Panc1 (cell line): ENCODE data around the gene RPS15. TPM values are rescaled to one million over a fixed set of nuclear protein-coding genes. Genes with fewer than 3 reads are reported as not detected.

Source experiments
- ATAC-seq: fragments of 200-7000 bp; cut with Tn5 transposase; 2 replicates; pipeline ENCODE4 v1.9.1; 2020; ENCODE audit warnings: mild to moderate bottlenecking, moderate library complexity
- BruUV-seq: library from RNA; stranded (reverse); fragments of 400-500 nt; replicated peaks from 2 replicates; lab custom pipeline; 2021; lab: Mats Ljungman, UMichigan
- CTCF ChIA-PET: fragments of 300-600 bp; sonication (Branson Sonifier 250); formaldehyde crosslinking; loops from one replicate; lab custom pipeline; 2022; ENCODE audit warnings: antibody characterized with exemption; lab: Charles Lee
- POLR2A ChIA-PET: fragments of 300-600 bp; sonication (Branson Sonifier 250); formaldehyde crosslinking; loops from one replicate; lab custom pipeline; 2022; ENCODE audit warnings: antibody characterized with exemption; lab: Charles Lee
- DNase-seq: peaks from one replicate; pipeline ENCODE4 v3.0.0-alpha.2; 2010; ENCODE audit warnings: low read depth, low spot score
- H3K27ac ChIP-seq: 2 replicates; pipeline ENCODE4 v1.5.1; 2011; ENCODE audit warnings: mild to moderate bottlenecking, low read length, inconsistent platforms
- H3K27me3 ChIP-seq: fragments of 200-500 bp; sonication (Bioruptor generic); 2 replicates; pipeline ENCODE4 v1.6.0; 2014; ENCODE audit warnings: low read length, inconsistent platforms; ENCODE audit not compliant: control insufficient read depth, insufficient read depth
- H3K36me3 ChIP-seq: fragments of 200-500 bp; sonication (Bioruptor generic); 2 replicates; pipeline ENCODE4 v1.5.1; 2014; ENCODE audit warnings: inconsistent platforms, mild to moderate bottlenecking, low read length, moderate library complexity; ENCODE audit not compliant: control insufficient read depth, insufficient read depth
- H3K4me1 ChIP-seq: 2 replicates; pipeline ENCODE4 v1.5.1; 2011; ENCODE audit warnings: inconsistent platforms, mild to moderate bottlenecking, low read length, moderate library complexity; ENCODE audit not compliant: control insufficient read depth, insufficient read depth
- H3K4me3 ChIP-seq, 2 experiments: 2 replicates each; pipeline ENCODE4 v1.5.1; 2011 to 2012; ENCODE audit warnings: low read depth in 2 of 2, low read length in 2 of 2, mild to moderate bottlenecking in 2 of 2, inconsistent platforms in 1 of 2, moderate library complexity in 1 of 2
- H3K9me3 ChIP-seq: fragments of 200-500 bp; sonication (Bioruptor generic); 2 replicates; pipeline ENCODE4 v1.5.1; 2014; ENCODE audit warnings: low read depth, mild to moderate bottlenecking, inconsistent platforms, low read length, moderate library complexity; ENCODE audit not compliant: control insufficient read depth, insufficient read depth
- POLR2AphosphoS5 ChIP-seq: IDR thresholded peaks from 2 replicates; pipeline ENCODE4 v1.6.1; 2012; ENCODE audit warnings: mild to moderate bottlenecking, low read depth, low read length, moderate library complexity
- SIN3A ChIP-seq: IDR thresholded peaks from 2 replicates; pipeline ENCODE4 v1.6.1; 2012; ENCODE audit warnings: low read depth, mild to moderate bottlenecking, low read length, moderate library complexity, borderline replicate concordance; ENCODE audit not compliant: insufficient read depth
- TCF7L2 ChIP-seq: IDR thresholded peaks from 2 replicates; pipeline ENCODE4 v1.6.1; 2011; ENCODE audit warnings: mild to moderate bottlenecking, low read depth, low read length, inconsistent platforms
- in situ Hi-C: cut with HindIII; loops from 2 replicates; pipeline ENCODE4 v1.10.0; 2016; ENCODE audit warnings: low sequenced_read_pairs, low pct_unique_long_range_greater_than_20kb
- intact Hi-C: fragments of 100-400 bp; cut with micrococcal nuclease; formaldehyde crosslinking; loops from one replicate; pipeline ENCODE4 v1.10.0; 2022; ENCODE audit not compliant: unreplicated experiment
- total RNA-seq: library from RNA; stranded (reverse); gene quantifications from one replicate; pipeline ENCODE4 v1.2.1, GENCODE V29; 2021; ENCODE audit not compliant: unreplicated experiment
- TF ChIP-seq, protein P1 (sequence below), 2 experiments: IDR thresholded peaks; 2 replicates each; pipeline ENCODE4 v1.6.1; 2011 to 2012; ENCODE audit warnings: low read depth in 2 of 2, control low read depth in 1 of 2, low read length in 1 of 2, mild to moderate bottlenecking in 1 of 2, moderate library complexity in 1 of 2; ENCODE audit not compliant: insufficient read depth in 1 of 2
- TF ChIP-seq, protein P2 (sequence below): fragments of 450-650 bp; IDR thresholded peaks from 2 replicates; pipeline ENCODE4 v1.5.1; 2017; ENCODE audit warnings: mild to moderate bottlenecking

Gene RPS15
- total RNA-seq, 1 experiment from 2014 or later, result 1,067 TPM

DNA sequence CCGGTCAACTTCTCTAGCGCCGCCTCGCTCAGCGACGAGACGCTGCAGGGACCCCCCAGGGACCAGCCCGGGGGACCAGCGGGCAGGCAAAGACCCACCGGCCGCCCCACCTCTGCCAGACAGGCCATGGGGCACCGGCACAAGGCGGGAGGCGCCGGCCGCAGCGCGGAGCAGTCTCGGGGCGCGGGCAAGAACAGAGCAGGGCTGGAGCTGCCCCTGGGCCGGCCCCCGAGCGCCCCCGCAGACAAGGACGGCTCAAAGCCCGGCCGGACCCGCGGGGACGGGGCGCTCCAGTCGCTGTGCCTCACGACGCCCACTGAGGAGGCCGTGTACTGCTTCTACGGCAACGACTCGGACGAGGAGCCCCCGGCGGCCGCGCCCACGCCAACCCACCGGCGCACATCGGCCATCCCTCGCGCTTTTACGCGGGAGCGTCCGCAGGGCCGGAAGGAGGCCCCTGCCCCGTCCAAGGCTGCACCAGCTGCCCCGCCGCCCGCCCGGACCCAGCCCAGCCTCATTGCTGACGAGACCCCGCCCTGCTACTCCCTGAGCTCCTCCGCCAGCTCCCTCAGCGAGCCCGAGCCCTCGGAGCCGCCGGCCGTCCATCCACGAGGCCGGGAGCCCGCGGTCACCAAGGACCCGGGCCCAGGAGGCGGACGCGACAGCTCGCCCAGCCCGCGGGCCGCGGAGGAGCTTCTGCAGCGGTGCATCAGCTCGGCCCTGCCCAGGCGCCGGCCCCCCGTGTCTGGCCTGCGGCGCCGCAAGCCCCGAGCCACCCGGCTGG lies 29.5 kb downstream of the RPS15 start:
- no peaks in the 10 kb centered on the region for H3K4me1 ChIP-seq
- H3K36me3 ChIP-seq, result no peaks in the 10 kb centered on the region
- DNase-seq, result no peak
- H3K27ac ChIP-seq, result no peak overlapping the region
- no peak for TF ChIP-seq SIN3A
- TF ChIP-seq TCF7L2, result no peak
- TF ChIP-seq POLR2AphosphoS5, result no peak
- TF ChIP-seq, protein P1, sequence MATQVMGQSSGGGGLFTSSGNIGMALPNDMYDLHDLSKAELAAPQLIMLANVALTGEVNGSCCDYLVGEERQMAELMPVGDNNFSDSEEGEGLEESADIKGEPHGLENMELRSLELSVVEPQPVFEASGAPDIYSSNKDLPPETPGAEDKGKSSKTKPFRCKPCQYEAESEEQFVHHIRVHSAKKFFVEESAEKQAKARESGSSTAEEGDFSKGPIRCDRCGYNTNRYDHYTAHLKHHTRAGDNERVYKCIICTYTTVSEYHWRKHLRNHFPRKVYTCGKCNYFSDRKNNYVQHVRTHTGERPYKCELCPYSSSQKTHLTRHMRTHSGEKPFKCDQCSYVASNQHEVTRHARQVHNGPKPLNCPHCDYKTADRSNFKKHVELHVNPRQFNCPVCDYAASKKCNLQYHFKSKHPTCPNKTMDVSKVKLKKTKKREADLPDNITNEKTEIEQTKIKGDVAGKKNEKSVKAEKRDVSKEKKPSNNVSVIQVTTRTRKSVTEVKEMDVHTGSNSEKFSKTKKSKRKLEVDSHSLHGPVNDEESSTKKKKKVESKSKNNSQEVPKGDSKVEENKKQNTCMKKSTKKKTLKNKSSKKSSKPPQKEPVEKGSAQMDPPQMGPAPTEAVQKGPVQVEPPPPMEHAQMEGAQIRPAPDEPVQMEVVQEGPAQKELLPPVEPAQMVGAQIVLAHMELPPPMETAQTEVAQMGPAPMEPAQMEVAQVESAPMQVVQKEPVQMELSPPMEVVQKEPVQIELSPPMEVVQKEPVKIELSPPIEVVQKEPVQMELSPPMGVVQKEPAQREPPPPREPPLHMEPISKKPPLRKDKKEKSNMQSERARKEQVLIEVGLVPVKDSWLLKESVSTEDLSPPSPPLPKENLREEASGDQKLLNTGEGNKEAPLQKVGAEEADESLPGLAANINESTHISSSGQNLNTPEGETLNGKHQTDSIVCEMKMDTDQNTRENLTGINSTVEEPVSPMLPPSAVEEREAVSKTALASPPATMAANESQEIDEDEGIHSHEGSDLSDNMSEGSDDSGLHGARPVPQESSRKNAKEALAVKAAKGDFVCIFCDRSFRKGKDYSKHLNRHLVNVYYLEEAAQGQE (IDR thresholded peaks at IDR 0.05; ENCODE audit: insufficient read depth in 1 of 2, low read depth in 2 of 2, low read length in 1 of 2), result no peak
- TF ChIP-seq, protein P2, sequence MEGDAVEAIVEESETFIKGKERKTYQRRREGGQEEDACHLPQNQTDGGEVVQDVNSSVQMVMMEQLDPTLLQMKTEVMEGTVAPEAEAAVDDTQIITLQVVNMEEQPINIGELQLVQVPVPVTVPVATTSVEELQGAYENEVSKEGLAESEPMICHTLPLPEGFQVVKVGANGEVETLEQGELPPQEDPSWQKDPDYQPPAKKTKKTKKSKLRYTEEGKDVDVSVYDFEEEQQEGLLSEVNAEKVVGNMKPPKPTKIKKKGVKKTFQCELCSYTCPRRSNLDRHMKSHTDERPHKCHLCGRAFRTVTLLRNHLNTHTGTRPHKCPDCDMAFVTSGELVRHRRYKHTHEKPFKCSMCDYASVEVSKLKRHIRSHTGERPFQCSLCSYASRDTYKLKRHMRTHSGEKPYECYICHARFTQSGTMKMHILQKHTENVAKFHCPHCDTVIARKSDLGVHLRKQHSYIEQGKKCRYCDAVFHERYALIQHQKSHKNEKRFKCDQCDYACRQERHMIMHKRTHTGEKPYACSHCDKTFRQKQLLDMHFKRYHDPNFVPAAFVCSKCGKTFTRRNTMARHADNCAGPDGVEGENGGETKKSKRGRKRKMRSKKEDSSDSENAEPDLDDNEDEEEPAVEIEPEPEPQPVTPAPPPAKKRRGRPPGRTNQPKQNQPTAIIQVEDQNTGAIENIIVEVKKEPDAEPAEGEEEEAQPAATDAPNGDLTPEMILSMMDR, result no peak
- intact Hi-C loops, result no loop called here
- ChIA-PET POLR2A (no interaction called here), CTCF (no interaction called here)
- ATAC-seq, result no peak
- H3K27me3 ChIP-seq, result no peaks in the 10 kb centered on the region
- no TSS peak for BruUV-seq
- no peaks in the 10 kb centered on the region for H3K9me3 ChIP-seq
- in situ Hi-C loops, result no loop called here
- no peak overlapping the region for H3K4me3 ChIP-seq

DNA sequence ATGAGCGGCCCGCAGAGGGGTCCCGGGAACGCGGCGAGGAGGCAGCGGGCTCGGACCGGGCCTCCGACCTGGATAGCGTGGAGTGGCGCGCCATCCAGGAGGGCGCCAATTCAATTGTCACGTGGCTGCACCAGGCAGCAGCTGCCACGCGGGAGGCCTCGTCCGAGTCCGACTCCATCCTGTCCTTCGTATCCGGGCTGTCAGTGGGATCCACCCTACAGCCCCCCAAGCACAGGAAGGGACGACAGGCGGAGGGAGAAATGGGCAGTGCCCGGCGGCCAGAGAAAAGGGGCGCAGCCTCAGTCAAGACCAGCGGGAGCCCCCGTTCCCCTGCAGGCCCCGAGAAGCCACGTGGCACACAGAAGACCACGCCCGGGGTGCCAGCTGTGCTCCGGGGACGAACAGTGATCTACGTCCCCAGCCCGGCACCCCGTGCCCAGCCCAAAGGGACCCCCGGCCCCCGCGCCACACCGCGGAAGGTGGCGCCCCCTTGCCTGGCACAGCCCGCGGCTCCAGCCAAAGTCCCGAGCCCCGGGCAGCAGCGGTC lies 30.2 kb downstream of the RPS15 start:
- in situ Hi-C loops (no loop called here), intact Hi-C loops (no loop called here)
- BruUV-seq, result no TSS peak
- Histone ChIP-seq H3K4me1 (no peaks in the 10 kb centered on the region), H3K36me3 (no peaks in the 10 kb centered on the region), H3K27ac (no peak overlapping the region), H3K27me3 (no peaks in the 10 kb centered on the region), H3K9me3 (no peaks in the 10 kb centered on the region), H3K4me3 (no peak overlapping the region)
- TF ChIP-seq, protein P1 (IDR thresholded peaks at IDR 0.05; ENCODE audit: insufficient read depth in 1 of 2, low read depth in 2 of 2, low read length in 1 of 2), result no peak
- no peak for TF ChIP-seq TCF7L2
- TF ChIP-seq POLR2AphosphoS5, result no peak
- TF ChIP-seq SIN3A, result no peak
- TF ChIP-seq, protein P2, result no peak
- ATAC-seq (no peak), DNase-seq (no peak)
- CTCF ChIA-PET, result no interaction called here
- POLR2A ChIA-PET, result no interaction called here
